Uterus (tissue), 2 donors: ENCODE data around the gene SPA17.

ENCODE experiments used
- POLR2A ChIP-seq, 2 donors: fragments of 450-650 bp; IDR thresholded peaks; one replicate each; pipeline ENCODE4 v1.6.1; 2016; ENCODE audit warnings: antibody characterized with exemption in 2 of 2, mild to moderate bottlenecking in 1 of 2, moderate library complexity in 1 of 2
- TF ChIP-seq, protein P1 (sequence below), 4 experiments: fragments of 200-600 bp in 2 of 4; fragments of 450-650 bp in 2 of 4; sonication (generic) in 2 of 4; IDR thresholded peaks; one replicate each; pipeline ENCODE4 v1.5.1; 2016 to 2019; ENCODE audit warnings: antibody characterized with exemption in 4 of 4, mild to moderate bottlenecking in 2 of 4, moderate library complexity in 1 of 4

DNA sequence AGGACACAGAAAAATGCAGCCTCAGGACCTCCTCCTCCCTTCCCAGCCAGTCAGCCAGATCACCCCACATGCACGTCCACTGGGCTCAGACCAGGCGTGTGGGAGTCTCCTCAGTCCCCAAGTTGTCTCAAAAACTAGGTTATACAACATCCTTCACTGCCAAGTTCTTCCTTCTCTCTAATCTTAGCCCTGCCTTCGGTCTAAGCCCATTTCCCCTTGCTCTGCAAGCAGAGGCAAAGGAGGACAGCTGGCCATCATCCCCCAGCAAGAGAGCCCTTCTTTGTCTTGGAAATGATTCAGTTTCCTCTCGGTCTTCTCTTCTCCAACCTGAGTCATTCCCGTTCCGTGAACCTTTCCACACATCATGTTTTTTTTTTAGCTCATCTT, 52.0 kb downstream of the SPA17 start:
- no peak for TF ChIP-seq POLR2A (IDR thresholded peaks at IDR 0.05)
- TF ChIP-seq, protein P1, sequence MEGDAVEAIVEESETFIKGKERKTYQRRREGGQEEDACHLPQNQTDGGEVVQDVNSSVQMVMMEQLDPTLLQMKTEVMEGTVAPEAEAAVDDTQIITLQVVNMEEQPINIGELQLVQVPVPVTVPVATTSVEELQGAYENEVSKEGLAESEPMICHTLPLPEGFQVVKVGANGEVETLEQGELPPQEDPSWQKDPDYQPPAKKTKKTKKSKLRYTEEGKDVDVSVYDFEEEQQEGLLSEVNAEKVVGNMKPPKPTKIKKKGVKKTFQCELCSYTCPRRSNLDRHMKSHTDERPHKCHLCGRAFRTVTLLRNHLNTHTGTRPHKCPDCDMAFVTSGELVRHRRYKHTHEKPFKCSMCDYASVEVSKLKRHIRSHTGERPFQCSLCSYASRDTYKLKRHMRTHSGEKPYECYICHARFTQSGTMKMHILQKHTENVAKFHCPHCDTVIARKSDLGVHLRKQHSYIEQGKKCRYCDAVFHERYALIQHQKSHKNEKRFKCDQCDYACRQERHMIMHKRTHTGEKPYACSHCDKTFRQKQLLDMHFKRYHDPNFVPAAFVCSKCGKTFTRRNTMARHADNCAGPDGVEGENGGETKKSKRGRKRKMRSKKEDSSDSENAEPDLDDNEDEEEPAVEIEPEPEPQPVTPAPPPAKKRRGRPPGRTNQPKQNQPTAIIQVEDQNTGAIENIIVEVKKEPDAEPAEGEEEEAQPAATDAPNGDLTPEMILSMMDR (IDR thresholded peaks at IDR 0.05), result no peak
